ENCODE measurements around the gene DNMT3A. TPM values are rescaled to one million over a fixed set of nuclear protein-coding genes. Genes with fewer than 3 reads are reported as not detected.

DNMT3A gene
- total RNA-seq, 3 donors from 2014 or later (not counting 1 experiment from before 2014, with no cell fraction given), result 36.3 to 60.7 (median 45.2) TPM

GRCh38 chr2:25369876-25370275 is 28.2 kb upstream of the DNMT3A start:
- intact Hi-C loops (cut with micrococcal nuclease), result loop anchor here (10.0 kb wide), 1 partner anchor 305 kb away; the partner anchor contains the start of gene DTNB
- 94% methylated on average over 4 of the region's 5 CpGs for WGBS (ENCODE audit: insufficient coverage)
- H3K4me1 ChIP-seq (ENCODE audit: control insufficient read depth, insufficient read depth, low read length), result no peaks in the 10 kb centered on the region
- no peaks in the 10 kb centered on the region for H3K36me3 Mint-ChIP-seq
- no peaks in the 10 kb centered on the region for H3K27me3 Mint-ChIP-seq (ENCODE audit: low read depth in 2 of 2)
- no peaks in the 10 kb centered on the region for H3K9me3 Mint-ChIP-seq
- ATAC-seq, result no peak
- peaks cover 0 to 2% of the 10 kb centered on the region in 2 donors for H3K4me1 Mint-ChIP-seq
- no peaks in the 10 kb centered on the region for H3K36me3 ChIP-seq (ENCODE audit: control insufficient read depth, insufficient read depth, low read length)
- H3K27ac ChIP-seq (ENCODE audit: low read length), result no peak overlapping the region
- no peak overlapping the region for H3K27ac Mint-ChIP-seq
- no peak for DNase-seq
- H3K27me3 ChIP-seq (ENCODE audit: control insufficient read depth, insufficient read depth, low read length), result no peaks in the 10 kb centered on the region
- H3K9me3 ChIP-seq (ENCODE audit: control insufficient read depth, insufficient read depth, low read length), result no peaks in the 10 kb centered on the region
- H3K4me3 ChIP-seq (ENCODE audit: low read length), result no peak overlapping the region
- TF ChIP-seq, protein P1, sequence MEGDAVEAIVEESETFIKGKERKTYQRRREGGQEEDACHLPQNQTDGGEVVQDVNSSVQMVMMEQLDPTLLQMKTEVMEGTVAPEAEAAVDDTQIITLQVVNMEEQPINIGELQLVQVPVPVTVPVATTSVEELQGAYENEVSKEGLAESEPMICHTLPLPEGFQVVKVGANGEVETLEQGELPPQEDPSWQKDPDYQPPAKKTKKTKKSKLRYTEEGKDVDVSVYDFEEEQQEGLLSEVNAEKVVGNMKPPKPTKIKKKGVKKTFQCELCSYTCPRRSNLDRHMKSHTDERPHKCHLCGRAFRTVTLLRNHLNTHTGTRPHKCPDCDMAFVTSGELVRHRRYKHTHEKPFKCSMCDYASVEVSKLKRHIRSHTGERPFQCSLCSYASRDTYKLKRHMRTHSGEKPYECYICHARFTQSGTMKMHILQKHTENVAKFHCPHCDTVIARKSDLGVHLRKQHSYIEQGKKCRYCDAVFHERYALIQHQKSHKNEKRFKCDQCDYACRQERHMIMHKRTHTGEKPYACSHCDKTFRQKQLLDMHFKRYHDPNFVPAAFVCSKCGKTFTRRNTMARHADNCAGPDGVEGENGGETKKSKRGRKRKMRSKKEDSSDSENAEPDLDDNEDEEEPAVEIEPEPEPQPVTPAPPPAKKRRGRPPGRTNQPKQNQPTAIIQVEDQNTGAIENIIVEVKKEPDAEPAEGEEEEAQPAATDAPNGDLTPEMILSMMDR (IDR thresholded peaks at IDR 0.05), result no peak
- no peak overlapping the region for H3K4me3 Mint-ChIP-seq

- Mint-ChIP-seq H3K4me3 (no peak overlapping the region), H3K27me3 (ENCODE audit: low read depth in 2 of 2) (no peaks in the 10 kb centered on the region), H3K9me3 (no peaks in the 10 kb centered on the region), H3K27ac (no peak overlapping the region), H3K4me1 (peaks cover 1 to 7% of the 10 kb centered on the region in 2 donors), H3K36me3 (no peaks in the 10 kb centered on the region)
- intact Hi-C loops (cut with micrococcal nuclease), result loop anchor here (10.0 kb wide), 1 partner anchor 305 kb away; the partner anchor contains the start of gene DTNB
- Histone ChIP-seq H3K27me3 (ENCODE audit: control insufficient read depth, insufficient read depth, low read length) (no peaks in the 10 kb centered on the region), H3K4me3 (ENCODE audit: low read length) (no peak overlapping the region), H3K9me3 (ENCODE audit: control insufficient read depth, insufficient read depth, low read length) (no peaks in the 10 kb centered on the region), H3K36me3 (ENCODE audit: control insufficient read depth, insufficient read depth, low read length) (no peaks in the 10 kb centered on the region), H3K4me1 (ENCODE audit: control insufficient read depth, insufficient read depth, low read length) (no peaks in the 10 kb centered on the region), H3K27ac (ENCODE audit: low read length) (no peak overlapping the region)
- TF ChIP-seq, protein P1 (IDR thresholded peaks at IDR 0.05), result no peak
- WGBS (ENCODE audit: insufficient coverage), result 69% methylated on average over 4 of the region's 4 CpGs
- no peak for DNase-seq
- no peak for ATAC-seq
Measured at GRCh38 chr2:25369439-25369838, 27.7 kb upstream of the DNMT3A start.

- Mint-ChIP-seq H3K9me3 (no peaks in the 10 kb centered on the region), H3K27me3 (ENCODE audit: low read depth in 2 of 2) (no peaks in the 10 kb centered on the region), H3K36me3 (no peaks in the 10 kb centered on the region), H3K4me1 (peaks cover 9 to 14% of the 10 kb centered on the region in 2 donors), H3K27ac (no peak overlapping the region), H3K4me3 (no peak overlapping the region)
- Histone ChIP-seq H3K9me3 (ENCODE audit: control insufficient read depth, insufficient read depth, low read length) (no peaks in the 10 kb centered on the region), H3K27ac (ENCODE audit: low read length) (no peak overlapping the region), H3K4me1 (ENCODE audit: control insufficient read depth, insufficient read depth, low read length) (peaks cover 2% of the 10 kb centered on the region), H3K27me3 (ENCODE audit: control insufficient read depth, insufficient read depth, low read length) (no peaks in the 10 kb centered on the region), H3K4me3 (ENCODE audit: low read length) (no peak overlapping the region), H3K36me3 (ENCODE audit: control insufficient read depth, insufficient read depth, low read length) (no peaks in the 10 kb centered on the region)
- intact Hi-C loops (cut with micrococcal nuclease), result loop anchor here (10.0 kb wide), 1 partner anchor 306 kb away; the partner anchor contains the start of gene DTNB
- ATAC-seq, result no peak
- DNase-seq, result no peak
- 94% methylated on average over 4 of the region's 4 CpGs for WGBS (ENCODE audit: insufficient coverage)
- TF ChIP-seq, protein P1 (IDR thresholded peaks at IDR 0.05), result no peak
Measured at GRCh38 chr2:25368660-25369059, 26.9 kb upstream of the DNMT3A start.

- H3K27me3 ChIP-seq (ENCODE audit: control insufficient read depth, insufficient read depth, low read length), result no peaks in the 10 kb centered on the region
- no peak for DNase-seq
- no peak overlapping the region for H3K27ac ChIP-seq (ENCODE audit: low read length)
- no peak overlapping the region for H3K4me3 ChIP-seq (ENCODE audit: low read length)
- H3K27me3 Mint-ChIP-seq (ENCODE audit: low read depth in 2 of 2), result no peaks in the 10 kb centered on the region
- WGBS (ENCODE audit: insufficient coverage), result 97% methylated on average over 9 of the region's 9 CpGs
- H3K9me3 Mint-ChIP-seq, result no peaks in the 10 kb centered on the region
- intact Hi-C loops (cut with micrococcal nuclease), result loop anchor here (10.0 kb wide), 1 partner anchor 308 kb away; the partner anchor contains the start of gene DTNB
- H3K36me3 Mint-ChIP-seq, result no peaks in the 10 kb centered on the region
- ATAC-seq, result no peak
- no peaks in the 10 kb centered on the region for H3K36me3 ChIP-seq (ENCODE audit: control insufficient read depth, insufficient read depth, low read length)
- no peaks in the 10 kb centered on the region for H3K9me3 ChIP-seq (ENCODE audit: control insufficient read depth, insufficient read depth, low read length)
- peaks cover 15% of the 10 kb centered on the region for H3K4me1 ChIP-seq (ENCODE audit: control insufficient read depth, insufficient read depth, low read length)
- H3K4me1 Mint-ChIP-seq, result peaks cover 17 to 24% of the 10 kb centered on the region in 2 donors
- TF ChIP-seq, protein P1 (IDR thresholded peaks at IDR 0.05), result no peak
- H3K4me3 Mint-ChIP-seq, result no peak overlapping the region
- H3K27ac Mint-ChIP-seq, result no peak overlapping the region
Measured at GRCh38 chr2:25367296-25367695, 25.6 kb upstream of the DNMT3A start.

Data from natural killer cell (primary cell).